ENCODE results near the gene RGL3.

Gene RGL3

GRCh38 chr19:11426656-11427055 lies 7.5 kb upstream of the RGL3 start:
- Histone ChIP-seq H3K9me3 (no peaks in the 10 kb centered on the region), H3K4me1 (no peaks in the 10 kb centered on the region), H3K27me3 (peaks cover 11% of the 10 kb centered on the region), H3K36me3 (no peaks in the 10 kb centered on the region), H3K4me3 (ENCODE audit: low read depth, low read length) (no peak overlapping the region)
- no peak for DNase-seq
- no peak for TF ChIP-seq CTCF (IDR thresholded peaks at IDR 0.05; ENCODE audit: low read depth, low read length)

GRCh38 chr19:11425719-11426457 lies 6.8 kb upstream of the RGL3 start:
- Histone ChIP-seq H3K4me1 (no peaks in the 10 kb centered on the region), H3K36me3 (no peaks in the 10 kb centered on the region), H3K9me3 (no peaks in the 10 kb centered on the region), H3K4me3 (ENCODE audit: low read depth, low read length) (no peak overlapping the region), H3K27me3 (peaks cover 18% of the 10 kb centered on the region)
- DNase-seq = peak; percentile 57
- no peak for TF ChIP-seq CTCF (IDR thresholded peaks at IDR 0.05; ENCODE audit: low read depth, low read length)

GRCh38 chr19:11423791-11424181 lies 4.7 kb upstream of the RGL3 start:
- Histone ChIP-seq H3K9me3 (no peaks in the 10 kb centered on the region), H3K4me1 (no peaks in the 10 kb centered on the region), H3K4me3 (ENCODE audit: low read depth, low read length) (no peak overlapping the region), H3K27me3 (peaks cover 39% of the 10 kb centered on the region), H3K36me3 (no peaks in the 10 kb centered on the region)
- TF ChIP-seq CTCF (IDR thresholded peaks at IDR 0.05; ENCODE audit: low read depth, low read length) = no peak
- DNase-seq = no peak

DNA sequence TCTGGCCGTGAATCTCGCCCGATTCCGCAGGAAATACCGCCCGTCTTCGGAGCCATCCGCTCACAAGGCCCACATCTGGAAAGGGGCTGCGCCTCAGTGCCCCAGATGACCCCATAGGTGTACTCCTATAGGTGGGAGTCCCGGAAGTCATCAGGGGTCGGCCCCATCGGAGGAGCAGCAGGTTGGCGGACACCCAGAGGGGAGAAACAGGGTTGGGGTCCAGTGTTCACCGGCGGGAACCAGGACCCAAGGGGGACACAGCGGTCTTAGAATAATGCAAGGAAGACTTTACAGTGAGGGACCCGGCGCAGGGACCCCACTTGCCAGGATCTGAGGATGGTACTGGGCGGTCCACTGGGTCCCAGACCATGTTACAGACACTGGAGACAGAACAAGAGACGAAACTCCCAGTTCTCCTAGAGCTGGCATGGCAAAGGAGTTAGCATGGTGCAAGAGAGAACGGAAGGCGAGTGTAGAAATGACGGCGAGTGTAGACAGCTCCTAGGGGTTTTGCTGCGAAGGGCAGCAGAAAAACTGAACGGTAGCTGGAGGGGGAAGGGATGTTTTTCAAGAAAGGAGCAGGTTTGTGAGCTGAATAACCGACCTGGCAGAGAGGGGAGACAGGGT lies 4.2 kb upstream of the RGL3 start:
- Histone ChIP-seq H3K4me3 (ENCODE audit: low read depth, low read length) (no peak overlapping the region), H3K27me3 (peaks cover 44% of the 10 kb centered on the region), H3K9me3 (no peaks in the 10 kb centered on the region), H3K4me1 (no peaks in the 10 kb centered on the region), H3K36me3 (no peaks in the 10 kb centered on the region)
- DNase-seq = no peak
- no peak for TF ChIP-seq CTCF (IDR thresholded peaks at IDR 0.05; ENCODE audit: low read depth, low read length)

DNA sequence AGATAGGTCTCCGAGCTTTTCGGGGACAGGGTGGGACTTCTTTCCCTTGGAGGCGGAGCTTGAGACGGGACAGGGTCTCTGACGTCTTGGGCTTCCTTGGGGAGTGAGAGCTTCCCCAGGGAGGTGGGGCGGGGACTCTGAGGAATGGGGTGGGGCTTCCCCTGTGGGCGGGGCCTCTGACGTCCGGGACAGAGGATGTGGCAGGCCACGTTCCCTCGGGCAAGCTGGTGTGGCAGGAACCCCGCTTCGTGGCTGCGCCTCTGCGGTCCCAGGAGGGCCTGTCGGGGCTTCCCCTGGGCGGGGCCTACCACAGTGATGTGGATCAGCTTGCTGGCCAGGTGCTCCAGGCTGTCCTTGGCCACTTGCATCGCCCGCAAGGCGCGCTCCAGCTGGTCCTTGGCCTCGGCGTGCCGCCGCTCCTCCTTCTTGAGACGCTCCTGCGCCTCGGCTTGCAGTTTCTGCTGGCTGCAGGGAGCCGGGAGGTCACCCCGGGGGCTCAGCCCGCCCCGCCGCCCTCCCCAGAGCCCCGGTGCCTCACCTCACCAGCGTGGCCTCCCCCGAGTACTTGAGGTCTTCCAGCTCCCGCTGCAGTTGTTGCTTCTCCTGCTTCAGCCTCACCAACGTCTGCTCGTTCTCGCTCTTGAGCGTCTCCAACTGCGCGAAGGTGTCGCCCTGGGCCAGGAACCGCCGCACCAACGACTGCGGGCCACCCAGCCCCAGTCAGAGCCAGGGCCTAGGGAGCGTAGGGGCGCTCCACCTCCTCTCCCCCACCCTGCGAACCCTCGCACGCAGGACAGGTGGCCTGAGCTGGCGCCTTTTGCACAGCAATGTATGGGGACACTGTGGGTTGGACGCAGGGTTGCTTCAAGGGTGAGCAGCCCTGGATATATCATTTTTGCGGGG lies 3.3 kb upstream of the RGL3 start:
- Histone ChIP-seq H3K36me3 (no peaks in the 10 kb centered on the region), H3K4me1 (no peaks in the 10 kb centered on the region), H3K27me3 (peaks cover 51% of the 10 kb centered on the region), H3K4me3 (ENCODE audit: low read depth, low read length) (no peak overlapping the region), H3K9me3 (no peaks in the 10 kb centered on the region)
- TF ChIP-seq CTCF (IDR thresholded peaks at IDR 0.05; ENCODE audit: low read depth, low read length) = no peak
- no peak for DNase-seq
